MCF 10A (cell line): Measurements from ENCODE around the gene FRMD4B. TPM values are rescaled to one million over a fixed set of nuclear protein-coding genes. Genes with fewer than 3 reads are reported as not detected.

Experiments
- BruUV-seq: library from RNA; stranded (reverse); fragments of 400-500 nt; replicated peaks from 2 replicates; lab custom pipeline; 2021; lab: Mats Ljungman, UMichigan
- CTCF ChIA-PET: fragments of 300-600 bp; sonication (Branson Sonifier 250); formaldehyde crosslinking; extraction: SDS; loops from one replicate; lab custom pipeline; 2021; ENCODE audit warnings: antibody characterized with exemption, inconsistent platforms; lab: Yijun Ruan, JAX
- POLR2A ChIA-PET: fragments of 300-600, 350-650 bp; sonication (Branson Sonifier 250); formaldehyde crosslinking; extraction: SDS; loops from one replicate; lab custom pipeline; 2020; ENCODE audit warnings: antibody characterized with exemption, inconsistent platforms; lab: Yijun Ruan, JAX
- DNase-seq: peaks from one replicate; pipeline ENCODE4 v3.0.0-alpha.2; 2018; ENCODE audit not compliant: unreplicated experiment
- H3K27ac Mint-ChIP-seq: one replicate; pipeline ENCODE4 v1.8.0; 2022; ENCODE audit warnings: mild to moderate bottlenecking, low read depth, mixed read lengths; ENCODE audit not compliant: unreplicated experiment
- H3K27me3 Mint-ChIP-seq: one replicate; pipeline ENCODE4 v1.8.0; 2022; ENCODE audit warnings: mixed read lengths; ENCODE audit not compliant: insufficient read depth, unreplicated experiment
- H3K36me3 Mint-ChIP-seq: one replicate; pipeline ENCODE4 v1.8.0; 2022; ENCODE audit warnings: mild to moderate bottlenecking, moderate library complexity, mixed read lengths; ENCODE audit not compliant: insufficient read depth, unreplicated experiment
- H3K4me1 Mint-ChIP-seq: one replicate; pipeline ENCODE4 v1.8.0; 2022; ENCODE audit warnings: mixed read lengths; ENCODE audit not compliant: insufficient read depth, unreplicated experiment
- H3K4me3 Mint-ChIP-seq: one replicate; pipeline ENCODE4 v1.8.0; 2022; ENCODE audit warnings: mild to moderate bottlenecking, moderate library complexity, mixed read lengths; ENCODE audit not compliant: unreplicated experiment
- H3K9me3 Mint-ChIP-seq: one replicate; pipeline ENCODE4 v1.8.0; 2022; ENCODE audit warnings: mixed read lengths; ENCODE audit not compliant: unreplicated experiment
- intact Hi-C: fragments of 100-400 bp; cut with micrococcal nuclease; formaldehyde crosslinking; loops from 2 replicates; pipeline ENCODE4 v1.14.1; 2022
- total RNA-seq: library from RNA; stranded (reverse); gene quantifications from 2 replicates; pipeline ENCODE4 v1.2.3, GENCODE V29; 2022
- TF ChIP-seq, protein P1 (sequence below): fragments of 200-600 bp; IDR thresholded peaks from one replicate; pipeline ENCODE4 v1.8.0; 2022; ENCODE audit warnings: antibody characterized with exemption, mild to moderate bottlenecking; ENCODE audit not compliant: unreplicated experiment

FRMD4B gene
- total RNA-seq, 1 experiment from 2014 or later: 39.0 TPM

DNA sequence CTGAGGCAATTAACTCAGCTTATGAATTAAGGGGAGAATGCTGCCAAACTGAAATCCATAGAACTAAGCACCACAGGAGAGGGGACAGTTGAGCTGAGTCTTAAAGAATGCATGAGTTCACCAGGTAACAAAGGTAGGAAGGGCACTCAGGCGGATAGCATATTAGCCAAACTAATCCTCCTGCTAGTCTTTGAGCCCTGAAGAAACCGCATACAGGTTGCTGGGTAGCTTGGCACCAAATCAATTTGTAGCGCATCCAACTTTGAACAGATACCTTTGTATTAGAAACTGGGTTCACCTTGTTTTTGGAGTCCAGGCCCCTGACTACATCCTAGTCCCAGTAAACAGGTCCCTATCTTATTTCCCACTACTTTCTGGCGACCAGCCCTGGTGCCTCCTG is 93.7 kb downstream of the FRMD4B start:
- ChIA-PET POLR2A (no interaction called here), CTCF (interaction anchor here (3.4 kb wide), 1 partner anchor 130 kb away, joined by 20 read pairs; no protein-coding TSS in a partner anchor)
- peaks cover 29% of the 10 kb centered on the region for H3K36me3 Mint-ChIP-seq
- no TSS peak for BruUV-seq
- TF ChIP-seq, protein P1, sequence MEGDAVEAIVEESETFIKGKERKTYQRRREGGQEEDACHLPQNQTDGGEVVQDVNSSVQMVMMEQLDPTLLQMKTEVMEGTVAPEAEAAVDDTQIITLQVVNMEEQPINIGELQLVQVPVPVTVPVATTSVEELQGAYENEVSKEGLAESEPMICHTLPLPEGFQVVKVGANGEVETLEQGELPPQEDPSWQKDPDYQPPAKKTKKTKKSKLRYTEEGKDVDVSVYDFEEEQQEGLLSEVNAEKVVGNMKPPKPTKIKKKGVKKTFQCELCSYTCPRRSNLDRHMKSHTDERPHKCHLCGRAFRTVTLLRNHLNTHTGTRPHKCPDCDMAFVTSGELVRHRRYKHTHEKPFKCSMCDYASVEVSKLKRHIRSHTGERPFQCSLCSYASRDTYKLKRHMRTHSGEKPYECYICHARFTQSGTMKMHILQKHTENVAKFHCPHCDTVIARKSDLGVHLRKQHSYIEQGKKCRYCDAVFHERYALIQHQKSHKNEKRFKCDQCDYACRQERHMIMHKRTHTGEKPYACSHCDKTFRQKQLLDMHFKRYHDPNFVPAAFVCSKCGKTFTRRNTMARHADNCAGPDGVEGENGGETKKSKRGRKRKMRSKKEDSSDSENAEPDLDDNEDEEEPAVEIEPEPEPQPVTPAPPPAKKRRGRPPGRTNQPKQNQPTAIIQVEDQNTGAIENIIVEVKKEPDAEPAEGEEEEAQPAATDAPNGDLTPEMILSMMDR: no peak
- H3K9me3 Mint-ChIP-seq: no peaks in the 10 kb centered on the region
- no peak overlapping the region for H3K4me3 Mint-ChIP-seq
- no peak for DNase-seq
- H3K27ac Mint-ChIP-seq: no peak overlapping the region
- H3K27me3 Mint-ChIP-seq: no peaks in the 10 kb centered on the region
- intact Hi-C loops: no loop called here
- H3K4me1 Mint-ChIP-seq: peaks cover 19% of the 10 kb centered on the region

DNA sequence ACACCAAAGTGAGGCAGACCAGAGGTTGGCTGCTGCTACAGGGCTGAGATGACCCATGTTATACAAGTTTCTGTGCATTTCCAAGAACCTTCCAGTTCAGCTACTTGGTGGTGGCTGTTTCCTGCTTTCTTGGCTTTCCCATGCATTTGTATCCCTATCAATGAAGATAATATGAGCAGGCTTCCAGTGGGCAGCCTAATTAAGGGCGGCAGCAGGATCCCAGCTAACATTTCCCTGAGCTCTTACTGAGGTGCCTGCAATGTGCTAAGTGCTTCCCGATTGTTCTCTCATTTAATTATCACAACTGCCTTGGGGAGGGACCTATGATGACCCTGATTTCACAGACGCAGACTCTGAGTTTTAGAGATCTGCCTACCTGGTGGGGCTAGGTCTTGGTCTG is 95.5 kb downstream of the FRMD4B start:
- TF ChIP-seq, protein P1: no peak
- H3K9me3 Mint-ChIP-seq: no peaks in the 10 kb centered on the region
- H3K36me3 Mint-ChIP-seq: peaks cover 27% of the 10 kb centered on the region
- no peak for DNase-seq
- H3K4me1 Mint-ChIP-seq: peaks cover 19% of the 10 kb centered on the region
- POLR2A ChIA-PET: interaction anchor here (1.5 kb wide), 1 partner anchor 48 kb away, joined by 4 read pairs; no protein-coding TSS in a partner anchor
- H3K27ac Mint-ChIP-seq: peak overlapping the region; percentile 47
- intact Hi-C loops: no loop called here
- CTCF ChIA-PET: interaction anchor here (0.7 to 3.4 kb wide), 3 partner anchors 16 to 1777 kb away, joined by 3 to 20 read pairs (median 4); no protein-coding TSS in a partner anchor
- BruUV-seq: no TSS peak
- no peak overlapping the region for H3K4me3 Mint-ChIP-seq
- no peaks in the 10 kb centered on the region for H3K27me3 Mint-ChIP-seq

DNA sequence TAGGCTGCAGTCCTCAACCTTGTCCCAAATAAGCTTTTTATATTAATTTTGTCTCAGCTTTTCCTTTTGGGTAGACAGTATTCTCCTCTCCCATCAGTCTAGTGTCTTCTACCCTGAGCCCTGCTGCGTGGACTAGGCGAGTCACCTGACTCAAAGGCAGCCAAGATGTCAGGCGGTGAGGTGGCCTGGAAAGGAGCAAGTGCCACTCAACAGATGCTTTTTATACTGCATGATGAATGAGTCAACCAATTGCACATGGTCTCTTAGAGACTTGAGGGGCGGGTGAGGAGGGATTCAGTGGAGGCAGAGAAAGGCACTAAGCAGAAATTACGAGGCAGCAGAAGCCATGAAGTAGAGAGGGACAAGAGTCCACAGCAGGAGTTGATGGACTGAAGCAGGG is 95.9 kb downstream of the FRMD4B start:
- intact Hi-C loops: no loop called here
- no peak for DNase-seq
- H3K27ac Mint-ChIP-seq: no peak overlapping the region
- BruUV-seq: no TSS peak
- peaks cover 27% of the 10 kb centered on the region for H3K36me3 Mint-ChIP-seq
- POLR2A ChIA-PET: interaction anchor here (1.5 kb wide), 1 partner anchor 47 kb away, joined by 4 read pairs; no protein-coding TSS in a partner anchor
- CTCF ChIA-PET: interaction anchor here (0.7 to 3.4 kb wide), 3 partner anchors 16 to 1778 kb away, joined by 3 to 20 read pairs (median 5); no protein-coding TSS in a partner anchor
- H3K9me3 Mint-ChIP-seq: no peaks in the 10 kb centered on the region
- TF ChIP-seq, protein P1: no peak
- H3K4me3 Mint-ChIP-seq: no peak overlapping the region
- no peaks in the 10 kb centered on the region for H3K27me3 Mint-ChIP-seq
- H3K4me1 Mint-ChIP-seq: peaks cover 18% of the 10 kb centered on the region

DNA sequence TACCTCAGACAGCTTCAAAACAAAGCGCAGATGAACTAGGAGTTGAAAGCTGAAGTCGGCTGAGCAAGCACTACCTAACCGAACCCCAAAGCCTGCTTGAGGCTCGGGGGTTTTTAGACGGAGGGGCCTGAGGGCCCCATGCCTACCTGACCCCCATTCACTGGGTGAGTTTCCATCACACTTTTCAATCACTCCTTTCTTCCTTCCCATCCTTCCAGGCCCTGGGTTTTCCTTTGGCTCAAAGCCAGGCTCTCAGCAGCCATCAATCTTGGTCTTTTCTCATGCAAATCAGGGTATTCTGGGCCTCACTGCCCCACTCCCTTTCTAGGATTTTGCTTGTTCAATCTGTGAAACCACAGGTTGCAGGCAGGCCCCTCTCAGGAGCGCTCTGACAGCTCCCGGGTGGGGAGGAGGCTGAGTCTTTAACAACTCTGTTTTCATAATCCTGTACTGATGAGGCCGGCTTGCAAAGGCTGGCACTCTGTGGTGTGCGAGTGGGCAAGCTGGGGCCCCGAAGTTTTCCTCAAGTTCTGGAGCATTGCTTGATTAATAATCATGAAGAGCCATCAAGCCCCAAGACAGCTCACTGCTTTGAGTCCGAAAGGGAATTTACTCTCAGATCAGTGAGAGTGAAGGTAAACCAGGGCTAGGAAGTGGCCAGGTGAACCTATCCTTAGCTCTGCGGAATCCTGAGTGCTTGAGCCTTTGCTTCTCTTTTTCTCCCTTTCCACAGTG is 97.6 kb downstream of the FRMD4B start:
- intact Hi-C loops: no loop called here
- Mint-ChIP-seq H3K9me3 (no peaks in the 10 kb centered on the region), H3K27ac (peak overlapping the region; percentile 65), H3K4me3 (no peak overlapping the region), H3K27me3 (no peaks in the 10 kb centered on the region), H3K4me1 (peaks cover 6% of the 10 kb centered on the region), H3K36me3 (peaks cover 36% of the 10 kb centered on the region)
- POLR2A ChIA-PET: interaction anchor here (0.5 to 2.0 kb wide), 3 partner anchors 8 to 88 kb away, joined by 3 to 5 read pairs (median 5); no protein-coding TSS in a partner anchor
- CTCF ChIA-PET: interaction anchor here (0.6 to 1.6 kb wide), 2 partner anchors 38 to 127 kb away, joined by 3 to 9 read pairs; no protein-coding TSS in a partner anchor
- TF ChIP-seq, protein P1: no peak
- no peak for DNase-seq
- no TSS peak for BruUV-seq
